ENCODE results near the gene RNU5D-1.

GRCh38 chr1:44707959-44708831 is 22.8 kb downstream of the RNU5D-1 start:
- TF ChIP-seq CTCF (IDR thresholded peaks at IDR 0.05) (peak in 2 of 4 experiments; percentile 54 to 58), POLR2A (IDR thresholded peaks at IDR 0.05) (no peak), EP300 (IDR thresholded peaks at IDR 0.05) (no peak), POLR2AphosphoS5 (IDR thresholded peaks at IDR 0.05) (no peak)
